K562 (cell line): Measurements from ENCODE around the gene CUX1.

Experiments
- BCLAF1 ChIP-seq, 2 experiments: fragments of 450-650 bp in 1 of 2; IDR thresholded peaks; 2 replicates each; pipeline ENCODE4 v1.6.1; 2011 to 2017; ENCODE audit warnings: low read depth in 2 of 2, antibody characterized with exemption in 1 of 2, borderline replicate concordance in 1 of 2, low read length in 1 of 2, mild to moderate bottlenecking in 1 of 2, mixed read lengths in 1 of 2; ENCODE audit not compliant: control insufficient read depth in 1 of 2
- CHD2 ChIP-seq: IDR thresholded peaks from 2 replicates; pipeline ENCODE4 v1.6.1; 2011; ENCODE audit warnings: low read depth, low read length
- CTCF ChIP-seq, 3 experiments: IDR thresholded peaks in 2 of 3; conservative IDR thresholded peaks in 1 of 3; 2 replicates each; pipeline ENCODE4 v1.5.1; 2011 to 2012; ENCODE audit warnings: low read length in 3 of 3, mild to moderate bottlenecking in 3 of 3, control low read depth in 2 of 3, improper control_type of control experiment in 1 of 3, inconsistent platforms in 1 of 3, low read depth in 1 of 3, mixed read lengths in 1 of 3, moderate library complexity in 1 of 3; ENCODE audit not compliant: insufficient read depth in 2 of 3
- EP300 ChIP-seq: IDR thresholded peaks from 2 replicates; pipeline ENCODE4 v1.6.1; 2012; ENCODE audit warnings: low read length, improper control_type of control experiment
- FOXJ2 ChIP-seq: fragments of 200-800 bp; sonication (Bioruptor generic); IDR thresholded peaks from 2 replicates; pipeline ENCODE4 v1.6.1; 2016; ENCODE audit warnings: missing genetic modification characterization, missing compliant biosample characterization
- GATA2 ChIP-seq: sonication (generic); formaldehyde crosslinking; IDR thresholded peaks from 2 replicates; pipeline ENCODE4 v1.4.0; 2020; ENCODE audit warnings: mild to moderate bottlenecking, missing genetic modification reagents
- HNRNPUL1 ChIP-seq: fragments of 200-400 bp; formaldehyde crosslinking; IDR thresholded peaks from 2 replicates; pipeline ENCODE4 v1.6.1; 2017; ENCODE audit warnings: low read length
- KDM1A ChIP-seq, 2 experiments: fragments of 450-650 bp; IDR thresholded peaks; 2 replicates each; pipeline ENCODE4 v1.6.1; 2016; ENCODE audit warnings: mild to moderate bottlenecking in 2 of 2
- POLR2A ChIP-seq: fragments of 450-650 bp; conservative IDR thresholded peaks from 2 replicates; pipeline ENCODE4 v1.6.1; 2016
- POLR2AphosphoS5 ChIP-seq: IDR thresholded peaks from 2 replicates; pipeline ENCODE4 v1.6.1; 2011; ENCODE audit warnings: mild to moderate bottlenecking, low read depth, low read length, moderate library complexity; ENCODE audit not compliant: control insufficient read depth, insufficient read depth
- SMARCA4 ChIP-seq: fragments of 450-650 bp; IDR thresholded peaks from 2 replicates; pipeline ENCODE4 v1.6.1; 2016
- TF ChIP-seq, protein P1 (sequence below): IDR thresholded peaks from 2 replicates; pipeline ENCODE4 v1.6.1; 2016; ENCODE audit warnings: missing genetic modification characterization, missing compliant biosample characterization
- TF ChIP-seq, protein P2 (sequence below), 2 experiments: fragments of 450-650 bp; IDR thresholded peaks; 2 replicates each; pipeline ENCODE4 v1.6.1; 2016
- TF ChIP-seq, protein P3 (sequence below), 2 experiments: IDR thresholded peaks; 2 replicates each; pipeline ENCODE4 v1.6.1; 2011; ENCODE audit warnings: borderline replicate concordance in 1 of 2, control low read depth in 1 of 2, low read depth in 1 of 2, low read length in 1 of 2, mild to moderate bottlenecking in 1 of 2, mixed read lengths in 1 of 2, moderate library complexity in 1 of 2; ENCODE audit not compliant: insufficient read depth in 1 of 2, insufficient read length in 1 of 2, poor library complexity in 1 of 2, severe bottlenecking in 1 of 2; ENCODE audit errors: extremely low read depth in 1 of 2

DNA sequence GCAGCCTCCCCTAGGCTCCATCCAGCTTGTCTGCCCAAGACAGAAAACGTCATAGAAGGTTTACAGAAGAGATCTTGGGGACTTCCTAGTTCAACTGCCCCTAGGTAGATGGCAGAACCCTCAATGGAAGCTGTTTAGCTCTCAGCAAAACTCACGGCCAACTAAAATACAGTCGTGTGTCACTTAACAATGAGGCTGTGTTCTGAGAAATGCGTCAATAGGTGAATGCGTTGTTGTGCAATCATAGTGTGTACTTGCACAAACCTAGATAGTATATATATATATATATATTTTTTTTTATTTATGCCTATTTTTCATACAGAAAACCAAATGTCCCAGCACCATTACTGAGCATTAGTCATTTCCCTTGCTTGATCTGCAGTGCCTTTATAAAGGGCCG, 368.9 kb downstream of the CUX1 start:
- TF ChIP-seq EP300, result no peak
- no peak for TF ChIP-seq POLR2AphosphoS5
- no peak for TF ChIP-seq HNRNPUL1
- TF ChIP-seq GATA2 (CRISPR knock-in tag), result no peak
- TF ChIP-seq CHD2, result no peak
- TF ChIP-seq POLR2A, result no peak
- TF ChIP-seq CTCF (IDR thresholded peaks at IDR 0.05 in 2 of 3, conservative IDR thresholded peaks at IDR 0.05 in 1 of 3; ENCODE audit: insufficient read depth in 2 of 3, low read depth in 1 of 3, low read length in 3 of 3), result no peak
- TF ChIP-seq, protein P1, sequence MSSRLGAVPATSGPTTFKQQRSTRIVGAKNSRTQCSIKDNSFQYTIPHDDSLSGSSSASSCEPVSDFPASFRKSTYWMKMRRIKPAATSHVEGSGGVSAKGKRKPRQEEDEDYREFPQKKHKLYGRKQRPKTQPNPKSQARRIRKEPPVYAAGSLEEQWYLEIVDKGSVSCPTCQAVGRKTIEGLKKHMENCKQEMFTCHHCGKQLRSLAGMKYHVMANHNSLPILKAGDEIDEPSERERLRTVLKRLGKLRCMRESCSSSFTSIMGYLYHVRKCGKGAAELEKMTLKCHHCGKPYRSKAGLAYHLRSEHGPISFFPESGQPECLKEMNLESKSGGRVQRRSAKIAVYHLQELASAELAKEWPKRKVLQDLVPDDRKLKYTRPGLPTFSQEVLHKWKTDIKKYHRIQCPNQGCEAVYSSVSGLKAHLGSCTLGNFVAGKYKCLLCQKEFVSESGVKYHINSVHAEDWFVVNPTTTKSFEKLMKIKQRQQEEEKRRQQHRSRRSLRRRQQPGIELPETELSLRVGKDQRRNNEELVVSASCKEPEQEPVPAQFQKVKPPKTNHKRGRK, result no peak
- TF ChIP-seq SMARCA4, result no peak
- no peak for TF ChIP-seq BCLAF1 (IDR thresholded peaks at IDR 0.05; ENCODE audit: borderline replicate concordance in 1 of 2, control insufficient read depth in 1 of 2, low read depth in 2 of 2, low read length in 1 of 2)
- TF ChIP-seq, protein P2, sequence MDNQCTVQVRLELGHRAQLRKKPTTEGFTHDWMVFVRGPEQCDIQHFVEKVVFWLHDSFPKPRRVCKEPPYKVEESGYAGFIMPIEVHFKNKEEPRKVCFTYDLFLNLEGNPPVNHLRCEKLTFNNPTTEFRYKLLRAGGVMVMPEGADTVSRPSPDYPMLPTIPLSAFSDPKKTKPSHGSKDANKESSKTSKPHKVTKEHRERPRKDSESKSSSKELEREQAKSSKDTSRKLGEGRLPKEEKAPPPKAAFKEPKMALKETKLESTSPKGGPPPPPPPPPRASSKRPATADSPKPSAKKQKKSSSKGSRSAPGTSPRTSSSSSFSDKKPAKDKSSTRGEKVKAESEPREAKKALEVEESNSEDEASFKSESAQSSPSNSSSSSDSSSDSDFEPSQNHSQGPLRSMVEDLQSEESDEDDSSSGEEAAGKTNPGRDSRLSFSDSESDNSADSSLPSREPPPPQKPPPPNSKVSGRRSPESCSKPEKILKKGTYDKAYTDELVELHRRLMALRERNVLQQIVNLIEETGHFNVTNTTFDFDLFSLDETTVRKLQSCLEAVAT (IDR thresholded peaks at IDR 0.05), result no peak
- no peak for TF ChIP-seq FOXJ2
- TF ChIP-seq, protein P3, sequence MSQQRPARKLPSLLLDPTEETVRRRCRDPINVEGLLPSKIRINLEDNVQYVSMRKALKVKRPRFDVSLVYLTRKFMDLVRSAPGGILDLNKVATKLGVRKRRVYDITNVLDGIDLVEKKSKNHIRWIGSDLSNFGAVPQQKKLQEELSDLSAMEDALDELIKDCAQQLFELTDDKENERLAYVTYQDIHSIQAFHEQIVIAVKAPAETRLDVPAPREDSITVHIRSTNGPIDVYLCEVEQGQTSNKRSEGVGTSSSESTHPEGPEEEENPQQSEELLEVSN (IDR thresholded peaks at IDR 0.05; ENCODE audit: borderline replicate concordance in 1 of 2, extremely low read depth in 1 of 2, insufficient read depth in 1 of 2, insufficient read length in 1 of 2, low read depth in 1 of 2, low read length in 1 of 2, poor library complexity in 1 of 2, severe bottlenecking in 1 of 2), result no peak
- no peak for TF ChIP-seq KDM1A (IDR thresholded peaks at IDR 0.05)
